Vagina (tissue), 2 donors: ENCODE data around the gene YPEL3. TPM values are rescaled to one million over a fixed set of nuclear protein-coding genes. Genes with fewer than 3 reads are reported as not detected.

Experiments
- DNase-seq, 2 donors: peaks; one replicate each; pipeline ENCODE4 v3.0.0-alpha.2; 2017; ENCODE audit errors: extremely low spot score in 2 of 2
- H3K27ac ChIP-seq: fragments of 200-600 bp; sonication (generic); one replicate; pipeline ENCODE4 v1.5.1; 2019
- H3K27me3 ChIP-seq: fragments of 200-600 bp; sonication (generic); one replicate; pipeline ENCODE4 v1.5.1; 2019
- H3K36me3 ChIP-seq, 2 donors: fragments of 200-600 bp; sonication (generic); one replicate each; pipeline ENCODE4 v1.5.1; 2017 to 2019
- H3K4me1 ChIP-seq: fragments of 200-600 bp; sonication (generic); one replicate; pipeline ENCODE4 v1.5.1; 2019
- H3K4me3 ChIP-seq, 2 donors: fragments of 200-600 bp; sonication (generic); 1 replicate in 1 of 2; 2 replicates in 1 of 2; pipeline ENCODE4 v1.5.1; 2016 to 2019
- H3K9me3 ChIP-seq: fragments of 200-600 bp; sonication (generic); one replicate; pipeline ENCODE4 v1.5.1; 2019
- CTCF ChIP-seq, 3 experiments: fragments of 450-650 bp in 2 of 3; fragments of 200-600 bp in 1 of 3; sonication (generic) in 1 of 3; IDR thresholded peaks; one replicate each; pipeline ENCODE4 v1.5.1; 2017 to 2019; ENCODE audit warnings: antibody characterized with exemption in 3 of 3, mild to moderate bottlenecking in 2 of 3, moderate library complexity in 2 of 3
- POLR2A ChIP-seq, 2 donors: fragments of 450-650 bp; IDR thresholded peaks; one replicate each; pipeline ENCODE4 v1.6.1; 2017; ENCODE audit warnings: antibody characterized with exemption in 2 of 2, mild to moderate bottlenecking in 2 of 2, moderate library complexity in 2 of 2
- POLR2AphosphoS5 ChIP-seq, 2 donors: sonication (generic); formaldehyde crosslinking; IDR thresholded peaks; one replicate each; pipeline ENCODE4 v1.9.0; 2017; ENCODE audit warnings: antibody characterized with exemption in 2 of 2, mild to moderate bottlenecking in 2 of 2, low read depth in 1 of 2; ENCODE audit not compliant: insufficient read depth in 1 of 2
- intact Hi-C: fragments of 100-400 bp; cut with DNase I; formaldehyde crosslinking; loops from one replicate; pipeline ENCODE4 v1.15.1; 2023
- total RNA-seq: library from RNA; depleted of rRNA; stranded (reverse); fragments of >200 nt; gene quantifications from one replicate; pipeline ENCODE4 v1.2.3, GENCODE V29; 2016

The YPEL3 gene
- total RNA-seq, 1 donor from 2014 or later, result 116 TPM

GRCh38 chr16:30114411-30114810 lies 18.4 kb upstream of the YPEL3 start:
- H3K27me3 ChIP-seq, result no peaks in the 10 kb centered on the region
- peaks cover 18% of the 10 kb centered on the region for H3K4me1 ChIP-seq
- TF ChIP-seq CTCF (IDR thresholded peaks at IDR 0.05) (no peak), POLR2AphosphoS5 (IDR thresholded peaks at IDR 0.05; ENCODE audit: insufficient read depth in 1 of 2, low read depth in 1 of 2) (no peak), POLR2A (IDR thresholded peaks at IDR 0.05) (no peak)
- no peaks in the 10 kb centered on the region for H3K9me3 ChIP-seq
- intact Hi-C loops, result no loop called here
- DNase-seq, result no peak
- H3K4me3 ChIP-seq, result no peak overlapping the region
- peaks cover 0 to 71% of the 10 kb centered on the region in 2 donors for H3K36me3 ChIP-seq
- H3K27ac ChIP-seq, result no peak overlapping the region

GRCh38 chr16:30113711-30114333 lies 17.8 kb upstream of the YPEL3 start:
- no peak for DNase-seq
- H3K36me3 ChIP-seq, result peaks cover 0 to 70% of the 10 kb centered on the region in 2 donors
- TF ChIP-seq POLR2AphosphoS5 (IDR thresholded peaks at IDR 0.05; ENCODE audit: insufficient read depth in 1 of 2, low read depth in 1 of 2), result no peak
- no peak for TF ChIP-seq CTCF (IDR thresholded peaks at IDR 0.05)
- TF ChIP-seq POLR2A (IDR thresholded peaks at IDR 0.05), result no peak
- H3K4me3 ChIP-seq, result no peak overlapping the region
- intact Hi-C loops, result no loop called here
- H3K4me1 ChIP-seq, result peaks cover 18% of the 10 kb centered on the region
- no peak overlapping the region for H3K27ac ChIP-seq
- H3K27me3 ChIP-seq, result no peaks in the 10 kb centered on the region
- H3K9me3 ChIP-seq, result no peaks in the 10 kb centered on the region

- Histone ChIP-seq H3K27ac (no peak within 1 kb of the TSS), H3K27me3 (no peaks in the 10 kb centered on the region), H3K36me3 (peaks cover 0 to 70% of the 10 kb centered on the region in 2 donors), H3K9me3 (no peaks in the 10 kb centered on the region), H3K4me3 (no peak within 1 kb of the TSS), H3K4me1 (peaks cover 18% of the 10 kb centered on the region)
- DNase-seq, result no peak
- intact Hi-C loops, result no loop called here
- TF ChIP-seq CTCF (IDR thresholded peaks at IDR 0.05), result no peak
- no peak for TF ChIP-seq POLR2A (IDR thresholded peaks at IDR 0.05)
- TF ChIP-seq POLR2AphosphoS5 (IDR thresholded peaks at IDR 0.05; ENCODE audit: insufficient read depth in 1 of 2, low read depth in 1 of 2), result peak in 1 of 2 donors; percentile 15
Measured at GRCh38 chr16:30113031-30113710, 17.2 kb upstream of the YPEL3 start, which contains the start of gene GDPD3. TSS of gene GDPD3 (minus strand) at chr16:30113537. CDS start at chr16:30113478, 59 bp downstream.

GRCh38 chr16:30112197-30113030 lies 16.4 kb upstream of the YPEL3 start:
- TF ChIP-seq POLR2AphosphoS5 (IDR thresholded peaks at IDR 0.05; ENCODE audit: insufficient read depth in 1 of 2, low read depth in 1 of 2) (no peak), CTCF (IDR thresholded peaks at IDR 0.05) (peak in 2 of 3 experiments; percentile 50 to 64), POLR2A (IDR thresholded peaks at IDR 0.05) (no peak)
- Histone ChIP-seq H3K4me3 (no peak overlapping the region), H3K36me3 (peaks cover 0 to 69% of the 10 kb centered on the region in 2 donors), H3K4me1 (peaks cover 18% of the 10 kb centered on the region), H3K27ac (no peak overlapping the region), H3K27me3 (no peaks in the 10 kb centered on the region), H3K9me3 (no peaks in the 10 kb centered on the region)
- intact Hi-C loops, result no loop called here
- no peak for DNase-seq
